ENCODE results near the gene DNAH1. TPM values are rescaled to one million over a fixed set of nuclear protein-coding genes. Genes with fewer than 3 reads are reported as not detected.
A peak's percentile ranks its signal among the peaks of the same experiment; 100 is the strongest.

The DNAH1 gene
- total and polyA plus RNA-seq, 2 of the 13 experiments (the other 11 are each of a cell fraction or from before 2014, with no cell fraction given): 0.64 to 3.5 TPM

DNA sequence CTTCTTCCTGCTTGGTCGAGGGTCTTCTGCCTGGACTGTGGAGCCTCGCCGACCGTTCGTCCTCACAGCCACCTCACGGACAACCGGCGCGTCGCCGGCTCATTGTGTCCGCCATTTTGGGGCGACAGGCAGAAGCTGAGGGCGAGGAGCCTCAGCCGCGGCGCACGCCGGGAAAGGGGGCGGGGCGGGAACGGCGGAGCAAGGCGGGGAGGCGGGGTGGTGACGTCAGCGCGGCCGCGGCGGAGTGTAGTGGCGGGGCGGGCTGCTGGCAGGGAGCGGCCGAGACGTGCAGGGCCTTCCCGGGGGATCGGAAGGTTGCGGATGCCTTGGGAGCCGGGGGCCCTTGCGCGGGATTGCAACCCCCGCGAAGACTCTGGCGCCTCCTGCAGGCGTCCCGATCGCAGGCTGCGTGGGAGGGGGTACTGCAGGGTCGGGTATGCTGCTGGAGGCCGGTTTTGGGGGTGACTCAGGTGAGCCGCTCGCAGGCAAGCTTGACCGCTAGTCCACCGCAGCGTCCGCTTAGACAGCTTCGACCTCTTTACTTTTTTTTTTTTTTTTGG, 37.5 kb upstream of the DNAH1 start, which contains the start of gene WDR82 (continued):
- no peak for TF ChIP-seq REXO4 (CRISPR knock-in tag; IDR thresholded peaks at IDR 0.05; ENCODE audit: borderline replicate concordance)
- peak; percentile 48 for TF ChIP-seq ZEB1 (IDR thresholded peaks at IDR 0.05; ENCODE audit: insufficient replicate concordance, low read depth)
- TF ChIP-seq RBM22 (optimal IDR thresholded peaks at IDR 0.05; ENCODE audit: low read length): no peak
- TF ChIP-seq, protein P1, sequence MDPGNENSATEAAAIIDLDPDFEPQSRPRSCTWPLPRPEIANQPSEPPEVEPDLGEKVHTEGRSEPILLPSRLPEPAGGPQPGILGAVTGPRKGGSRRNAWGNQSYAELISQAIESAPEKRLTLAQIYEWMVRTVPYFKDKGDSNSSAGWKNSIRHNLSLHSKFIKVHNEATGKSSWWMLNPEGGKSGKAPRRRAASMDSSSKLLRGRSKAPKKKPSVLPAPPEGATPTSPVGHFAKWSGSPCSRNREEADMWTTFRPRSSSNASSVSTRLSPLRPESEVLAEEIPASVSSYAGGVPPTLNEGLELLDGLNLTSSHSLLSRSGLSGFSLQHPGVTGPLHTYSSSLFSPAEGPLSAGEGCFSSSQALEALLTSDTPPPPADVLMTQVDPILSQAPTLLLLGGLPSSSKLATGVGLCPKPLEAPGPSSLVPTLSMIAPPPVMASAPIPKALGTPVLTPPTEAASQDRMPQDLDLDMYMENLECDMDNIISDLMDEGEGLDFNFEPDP (CRISPR knock-in tag; conservative IDR thresholded peaks at IDR 0.05): no peak
- 0 out of 2 replicates have a peak, but pooled peaks have one; percentile 62 for TF ChIP-seq ZNF674 (CRISPR knock-in tag; IDR thresholded peaks at IDR 0.05; ENCODE audit: low read depth)
- TF ChIP-seq, protein P2, sequence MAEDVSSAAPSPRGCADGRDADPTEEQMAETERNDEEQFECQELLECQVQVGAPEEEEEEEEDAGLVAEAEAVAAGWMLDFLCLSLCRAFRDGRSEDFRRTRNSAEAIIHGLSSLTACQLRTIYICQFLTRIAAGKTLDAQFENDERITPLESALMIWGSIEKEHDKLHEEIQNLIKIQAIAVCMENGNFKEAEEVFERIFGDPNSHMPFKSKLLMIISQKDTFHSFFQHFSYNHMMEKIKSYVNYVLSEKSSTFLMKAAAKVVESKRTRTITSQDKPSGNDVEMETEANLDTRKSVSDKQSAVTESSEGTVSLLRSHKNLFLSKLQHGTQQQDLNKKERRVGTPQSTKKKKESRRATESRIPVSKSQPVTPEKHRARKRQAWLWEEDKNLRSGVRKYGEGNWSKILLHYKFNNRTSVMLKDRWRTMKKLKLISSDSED (CRISPR knock-in tag; IDR thresholded peaks at IDR 0.05): no peak
- no peak for TF ChIP-seq NFYC (CRISPR knock-in tag; IDR thresholded peaks at IDR 0.05)
- TF ChIP-seq ZFX (CRISPR knock-in tag; IDR thresholded peaks at IDR 0.05; ENCODE audit: low read depth): peak; percentile 67
- TF ChIP-seq MXD4 (CRISPR knock-in tag; IDR thresholded peaks at IDR 0.05): 0 out of 2 replicates have a peak, but pooled peaks have one; percentile 17
- TF ChIP-seq ZSCAN9 (CRISPR knock-in tag; IDR thresholded peaks at IDR 0.05; ENCODE audit: borderline replicate concordance): peak; percentile 20
- no peak for TF ChIP-seq ZSCAN12 (CRISPR knock-in tag; IDR thresholded peaks at IDR 0.05)
- TF ChIP-seq, protein P3, sequence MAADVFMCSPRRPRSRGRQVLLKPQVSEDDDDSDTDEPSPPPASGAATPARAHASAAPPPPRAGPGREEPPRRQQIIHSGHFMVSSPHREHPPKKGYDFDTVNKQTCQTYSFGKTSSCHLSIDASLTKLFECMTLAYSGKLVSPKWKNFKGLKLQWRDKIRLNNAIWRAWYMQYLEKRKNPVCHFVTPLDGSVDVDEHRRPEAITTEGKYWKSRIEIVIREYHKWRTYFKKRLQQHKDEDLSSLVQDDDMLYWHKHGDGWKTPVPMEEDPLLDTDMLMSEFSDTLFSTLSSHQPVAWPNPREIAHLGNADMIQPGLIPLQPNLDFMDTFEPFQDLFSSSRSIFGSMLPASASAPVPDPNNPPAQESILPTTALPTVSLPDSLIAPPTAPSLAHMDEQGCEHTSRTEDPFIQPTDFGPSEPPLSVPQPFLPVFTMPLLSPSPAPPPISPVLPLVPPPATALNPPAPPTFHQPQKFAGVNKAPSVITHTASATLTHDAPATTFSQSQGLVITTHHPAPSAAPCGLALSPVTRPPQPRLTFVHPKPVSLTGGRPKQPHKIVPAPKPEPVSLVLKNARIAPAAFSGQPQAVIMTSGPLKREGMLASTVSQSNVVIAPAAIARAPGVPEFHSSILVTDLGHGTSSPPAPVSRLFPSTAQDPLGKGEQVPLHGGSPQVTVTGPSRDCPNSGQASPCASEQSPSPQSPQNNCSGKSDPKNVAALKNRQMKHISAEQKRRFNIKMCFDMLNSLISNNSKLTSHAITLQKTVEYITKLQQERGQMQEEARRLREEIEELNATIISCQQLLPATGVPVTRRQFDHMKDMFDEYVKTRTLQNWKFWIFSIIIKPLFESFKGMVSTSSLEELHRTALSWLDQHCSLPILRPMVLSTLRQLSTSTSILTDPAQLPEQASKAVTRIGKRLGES (CRISPR knock-in tag; IDR thresholded peaks at IDR 0.05; ENCODE audit: borderline replicate concordance): no peak
- peak; percentile 47; the same call in 1 of the 2 replicates for TF ChIP-seq KLF12 (CRISPR knock-in tag; IDR thresholded peaks at IDR 0.05; ENCODE audit: borderline replicate concordance)
- TF ChIP-seq ISX (CRISPR knock-in tag; conservative IDR thresholded peaks at IDR 0.05): peak; percentile 77; the same call in 1 of the 2 replicates
- TF ChIP-seq HNRNPH1 (optimal IDR thresholded peaks at IDR 0.05; ENCODE audit: low read depth, low read length): no peak
- no peak for TF ChIP-seq MLLT10 (CRISPR knock-in tag; IDR thresholded peaks at IDR 0.05)
- no peak for TF ChIP-seq FLYWCH1 (CRISPR knock-in tag; IDR thresholded peaks at IDR 0.05)
- TF ChIP-seq RFX1 (IDR thresholded peaks at IDR 0.05): no peak
- TF ChIP-seq, protein P4, sequence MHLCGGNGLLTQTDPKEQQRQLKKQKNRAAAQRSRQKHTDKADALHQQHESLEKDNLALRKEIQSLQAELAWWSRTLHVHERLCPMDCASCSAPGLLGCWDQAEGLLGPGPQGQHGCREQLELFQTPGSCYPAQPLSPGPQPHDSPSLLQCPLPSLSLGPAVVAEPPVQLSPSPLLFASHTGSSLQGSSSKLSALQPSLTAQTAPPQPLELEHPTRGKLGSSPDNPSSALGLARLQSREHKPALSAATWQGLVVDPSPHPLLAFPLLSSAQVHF (CRISPR knock-in tag; IDR thresholded peaks at IDR 0.05): peak; percentile 40; the same call in 1 of the 2 replicates
- TF ChIP-seq ZNF563 (CRISPR knock-in tag; IDR thresholded peaks at IDR 0.05): no peak
- no peak for TF ChIP-seq ZNF207 (IDR thresholded peaks at IDR 0.05; ENCODE audit: borderline replicate concordance)
- TF ChIP-seq, protein P5, sequence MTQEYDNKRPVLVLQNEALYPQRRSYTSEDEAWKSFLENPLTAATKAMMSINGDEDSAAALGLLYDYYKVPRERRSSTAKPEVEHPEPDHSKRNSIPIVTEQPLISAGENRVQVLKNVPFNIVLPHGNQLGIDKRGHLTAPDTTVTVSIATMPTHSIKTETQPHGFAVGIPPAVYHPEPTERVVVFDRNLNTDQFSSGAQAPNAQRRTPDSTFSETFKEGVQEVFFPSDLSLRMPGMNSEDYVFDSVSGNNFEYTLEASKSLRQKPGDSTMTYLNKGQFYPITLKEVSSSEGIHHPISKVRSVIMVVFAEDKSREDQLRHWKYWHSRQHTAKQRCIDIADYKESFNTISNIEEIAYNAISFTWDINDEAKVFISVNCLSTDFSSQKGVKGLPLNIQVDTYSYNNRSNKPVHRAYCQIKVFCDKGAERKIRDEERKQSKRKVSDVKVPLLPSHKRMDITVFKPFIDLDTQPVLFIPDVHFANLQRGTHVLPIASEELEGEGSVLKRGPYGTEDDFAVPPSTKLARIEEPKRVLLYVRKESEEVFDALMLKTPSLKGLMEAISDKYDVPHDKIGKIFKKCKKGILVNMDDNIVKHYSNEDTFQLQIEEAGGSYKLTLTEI (CRISPR knock-in tag; conservative IDR thresholded peaks at IDR 0.05): no peak
- no peak for TF ChIP-seq RFX3 (CRISPR knock-in tag; IDR thresholded peaks at IDR 0.05)
- TF ChIP-seq U2AF2 (IDR thresholded peaks at IDR 0.05; ENCODE audit: low read depth, low read length): no peak
